NCI-H1417 (cell line): ENCODE results near the gene DTNBP1.
A peak's percentile ranks its signal among the peaks of the same experiment; 100 is the strongest.
"Not testable (repeated sequence)": the region's sequence is repeated elsewhere in the genome, so short reads cannot be mapped to it uniquely, and the experiment has no call there.

Experiments used
- DNase-seq, 3 experiments: peaks; one replicate each; lab custom pipeline; 2025; lab: John Stamatoyannopoulos, UW

The DTNBP1 gene

GRCh38 chr6:15666896-15667295 lies 4.1 kb upstream of the DTNBP1 start:
- DNase-seq = not testable (repeated sequence)

- DNase-seq = no peak
Observed at GRCh38 chr6:15665237-15665636, 2.4 kb upstream of the DTNBP1 start.

- no peak for DNase-seq
Observed at GRCh38 chr6:15663130-15663871, 473 bp upstream of the DTNBP1 start.

GRCh38 chr6:15661853-15662325 lies 939 bp downstream of the DTNBP1 start:
- DNase-seq = peak; percentile 60 to 86 (median 82)

- no peak for DNase-seq
Observed at GRCh38 chr6:15659181-15659580, 3.6 kb downstream of the DTNBP1 start.

- DNase-seq = no peak
Observed at GRCh38 chr6:15658181-15658744, 4.6 kb downstream of the DTNBP1 start.

GRCh38 chr6:15657290-15657689 lies 5.5 kb downstream of the DTNBP1 start:
- no peak for DNase-seq

GRCh38 chr6:15656145-15656544 lies 6.7 kb downstream of the DTNBP1 start:
- DNase-seq = no peak

- no peak for DNase-seq
Observed at GRCh38 chr6:15654250-15654649, 8.6 kb downstream of the DTNBP1 start.

GRCh38 chr6:15653581-15653980 lies 9.2 kb downstream of the DTNBP1 start:
- DNase-seq = no peak

GRCh38 chr6:15650004-15650559 lies 12.7 kb downstream of the DTNBP1 start:
- not testable (repeated sequence) for DNase-seq

- no peak for DNase-seq
Observed at GRCh38 chr6:15644904-15645303, 17.9 kb downstream of the DTNBP1 start.

- DNase-seq = no peak
Observed at GRCh38 chr6:15643542-15643941, 19.3 kb downstream of the DTNBP1 start.

- DNase-seq = no peak
Observed at GRCh38 chr6:15642276-15642675, 20.6 kb downstream of the DTNBP1 start.

- DNase-seq = no peak
Observed at GRCh38 chr6:15638373-15638772, 24.5 kb downstream of the DTNBP1 start.

- no peak for DNase-seq
Observed at GRCh38 chr6:15631432-15631831, 31.4 kb downstream of the DTNBP1 start.

- DNase-seq = no peak
Observed at GRCh38 chr6:15630202-15630601, 32.6 kb downstream of the DTNBP1 start.

- no peak for DNase-seq
Observed at GRCh38 chr6:15629487-15629886, 33.3 kb downstream of the DTNBP1 start.

- DNase-seq = no peak
Observed at GRCh38 chr6:15628499-15629131, 34.2 kb downstream of the DTNBP1 start.

GRCh38 chr6:15627821-15628220 lies 35.0 kb downstream of the DTNBP1 start:
- DNase-seq = no peak

GRCh38 chr6:15626878-15627674 lies 35.8 kb downstream of the DTNBP1 start:
- DNase-seq = peak in 1 of 3 experiments; percentile 30

GRCh38 chr6:15626160-15626559 lies 36.7 kb downstream of the DTNBP1 start:
- DNase-seq = no peak
